GM12801 (cell line): ENCODE data around the gene ATXN7L2.

Source experiments
- TF ChIP-seq, protein P1 (sequence below): IDR thresholded peaks from one replicate; pipeline ENCODE4 v1.5.1; 2011; ENCODE audit warnings: control low read depth; ENCODE audit not compliant: insufficient read length; ENCODE audit errors: extremely low read depth

Gene ATXN7L2

DNA sequence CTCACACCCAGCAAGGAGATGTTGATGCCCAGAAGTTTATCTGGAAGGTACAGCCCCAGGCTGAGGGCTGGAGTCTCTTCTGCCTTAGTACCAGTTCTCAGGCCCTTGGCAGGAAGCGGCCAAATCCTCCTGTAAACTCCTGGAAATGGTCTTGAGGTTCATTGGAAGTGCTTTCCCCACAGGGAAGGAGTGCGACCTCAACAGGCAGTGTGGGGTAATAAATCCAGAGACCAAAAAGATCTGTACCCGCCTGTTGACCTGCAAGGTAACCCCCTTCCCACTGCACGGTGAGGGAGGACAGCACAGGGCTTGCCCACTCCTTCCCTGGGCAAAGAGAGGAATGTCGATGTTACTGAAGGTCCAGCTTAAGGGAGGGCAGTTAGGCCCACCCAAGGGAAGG is 4.5 kb downstream of the ATXN7L2 start:
- TF ChIP-seq, protein P1, sequence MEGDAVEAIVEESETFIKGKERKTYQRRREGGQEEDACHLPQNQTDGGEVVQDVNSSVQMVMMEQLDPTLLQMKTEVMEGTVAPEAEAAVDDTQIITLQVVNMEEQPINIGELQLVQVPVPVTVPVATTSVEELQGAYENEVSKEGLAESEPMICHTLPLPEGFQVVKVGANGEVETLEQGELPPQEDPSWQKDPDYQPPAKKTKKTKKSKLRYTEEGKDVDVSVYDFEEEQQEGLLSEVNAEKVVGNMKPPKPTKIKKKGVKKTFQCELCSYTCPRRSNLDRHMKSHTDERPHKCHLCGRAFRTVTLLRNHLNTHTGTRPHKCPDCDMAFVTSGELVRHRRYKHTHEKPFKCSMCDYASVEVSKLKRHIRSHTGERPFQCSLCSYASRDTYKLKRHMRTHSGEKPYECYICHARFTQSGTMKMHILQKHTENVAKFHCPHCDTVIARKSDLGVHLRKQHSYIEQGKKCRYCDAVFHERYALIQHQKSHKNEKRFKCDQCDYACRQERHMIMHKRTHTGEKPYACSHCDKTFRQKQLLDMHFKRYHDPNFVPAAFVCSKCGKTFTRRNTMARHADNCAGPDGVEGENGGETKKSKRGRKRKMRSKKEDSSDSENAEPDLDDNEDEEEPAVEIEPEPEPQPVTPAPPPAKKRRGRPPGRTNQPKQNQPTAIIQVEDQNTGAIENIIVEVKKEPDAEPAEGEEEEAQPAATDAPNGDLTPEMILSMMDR = no peak

DNA sequence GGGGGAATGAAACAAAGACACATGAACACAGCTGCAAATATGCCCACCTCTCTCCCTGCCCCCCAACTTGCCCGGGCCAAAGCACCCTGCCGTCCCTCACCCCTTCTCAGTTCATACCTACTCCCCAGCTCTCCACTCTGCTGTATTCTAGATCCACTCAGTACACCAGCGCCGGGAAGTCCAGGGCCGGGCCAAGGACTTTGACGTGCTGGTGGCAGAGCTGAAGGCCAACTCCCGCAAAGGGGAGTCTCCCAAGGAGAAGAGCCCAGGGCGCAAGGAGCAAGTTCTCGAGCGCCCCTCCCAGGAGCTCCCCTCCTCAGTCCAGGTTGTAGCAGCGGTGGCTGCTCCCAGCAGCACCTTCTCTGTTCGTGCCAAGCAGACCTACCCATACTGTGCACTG is 5.0 kb downstream of the ATXN7L2 start:
- TF ChIP-seq, protein P1 = no peak

DNA sequence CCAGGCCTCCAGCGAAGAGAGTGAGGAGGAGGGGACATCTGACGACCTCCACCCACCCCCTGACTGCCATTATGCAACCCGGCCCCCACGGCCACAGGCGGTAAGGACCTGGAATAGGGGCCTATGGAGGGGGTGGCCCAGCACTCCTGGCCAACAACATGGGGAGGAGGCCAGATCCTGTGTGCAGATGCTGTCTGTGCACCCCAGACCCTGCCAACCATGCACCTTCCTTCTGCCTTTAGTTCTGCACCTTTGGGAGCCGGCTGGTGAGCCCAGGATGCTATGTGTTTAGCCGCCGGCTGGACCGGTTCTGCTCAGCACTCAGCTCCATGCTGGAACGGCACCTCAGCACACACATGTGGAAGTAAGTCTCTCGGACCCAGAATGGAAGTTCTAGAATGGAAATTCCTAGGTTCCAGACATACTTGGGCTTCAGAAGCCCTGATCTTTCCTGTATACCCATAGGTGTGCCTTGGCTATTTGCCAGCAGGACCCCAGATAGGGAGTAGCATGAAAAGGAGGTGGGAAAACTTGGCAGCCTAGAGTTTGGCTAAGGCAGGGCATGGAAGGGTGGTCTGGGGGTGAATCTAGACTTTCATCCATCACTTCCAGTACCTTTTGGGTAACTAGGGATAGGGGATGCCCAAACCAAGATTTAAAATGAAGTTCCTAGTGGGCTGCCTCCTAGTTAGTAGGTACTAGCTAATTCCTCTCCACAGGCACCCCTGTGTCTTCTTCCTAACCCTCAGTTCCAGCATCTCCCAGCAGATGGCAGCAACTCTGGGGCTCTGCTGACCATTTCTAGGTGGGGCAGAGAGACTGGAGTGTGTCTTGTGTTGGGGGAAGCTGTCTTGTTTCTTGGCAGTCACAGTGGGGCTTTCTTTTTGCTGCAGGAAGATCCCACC is 6.6 kb downstream of the ATXN7L2 start:
- TF ChIP-seq, protein P1 = no peak

DNA sequence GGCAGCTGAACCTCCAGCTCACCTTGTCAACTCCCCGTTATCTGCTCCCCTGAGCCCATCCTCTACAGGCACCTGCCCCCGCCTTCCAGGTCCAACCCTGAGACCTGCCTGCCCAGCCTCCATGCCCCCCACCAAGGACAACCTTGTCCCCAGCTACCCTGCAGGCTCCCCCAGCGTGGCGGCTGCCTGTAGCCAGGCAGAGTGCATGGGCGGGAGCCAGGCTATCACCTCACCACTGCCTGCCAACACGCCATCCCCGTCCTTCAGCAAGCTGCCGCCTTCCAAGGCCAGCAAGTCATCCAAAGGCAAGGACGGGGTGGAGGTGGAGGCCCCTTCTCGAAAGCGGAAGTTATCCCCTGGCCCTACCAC is 7.2 kb downstream of the ATXN7L2 start:
- TF ChIP-seq, protein P1 = no peak

DNA sequence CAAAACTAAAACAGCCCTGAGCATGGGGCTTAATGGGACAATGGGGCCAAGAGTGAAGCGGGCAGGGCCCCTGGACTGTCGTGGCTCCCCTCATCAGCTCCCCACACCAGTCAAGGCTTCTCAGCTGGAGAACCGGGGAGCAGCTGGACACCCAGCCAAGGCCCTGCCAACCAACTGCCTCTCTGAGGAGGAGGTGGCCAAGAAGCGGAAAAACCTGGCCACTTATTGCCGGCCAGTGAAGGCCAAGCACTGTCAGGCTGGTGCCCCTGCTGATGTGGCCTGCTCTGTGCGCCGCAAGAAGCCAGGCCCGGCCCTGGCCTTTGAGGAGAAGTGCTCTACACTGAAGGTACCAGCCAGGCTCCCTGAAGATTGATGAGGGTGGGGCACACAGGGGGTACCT is 7.7 kb downstream of the ATXN7L2 start:
- TF ChIP-seq, protein P1 = no peak

DNA sequence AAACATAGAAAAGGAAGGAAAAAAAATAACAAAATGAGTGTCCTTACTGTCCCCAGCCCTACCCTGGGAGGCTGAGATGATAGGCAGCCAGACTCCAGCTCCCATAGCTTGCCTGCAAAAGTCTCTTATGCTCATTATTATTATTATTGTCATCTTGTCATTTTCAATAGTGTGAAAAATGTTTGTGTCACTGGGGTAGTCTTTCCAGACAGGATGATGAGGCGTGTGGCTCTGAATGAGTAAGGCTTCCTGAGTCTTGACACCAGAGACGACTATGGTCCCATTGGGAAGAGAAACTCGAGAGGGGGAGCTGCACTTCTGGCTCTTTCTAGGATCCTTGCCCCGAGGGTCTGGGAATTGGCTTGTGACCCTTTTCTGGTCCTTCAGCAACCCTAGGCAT is 9.1 kb downstream of the ATXN7L2 start:
- TF ChIP-seq, protein P1 = no peak

DNA sequence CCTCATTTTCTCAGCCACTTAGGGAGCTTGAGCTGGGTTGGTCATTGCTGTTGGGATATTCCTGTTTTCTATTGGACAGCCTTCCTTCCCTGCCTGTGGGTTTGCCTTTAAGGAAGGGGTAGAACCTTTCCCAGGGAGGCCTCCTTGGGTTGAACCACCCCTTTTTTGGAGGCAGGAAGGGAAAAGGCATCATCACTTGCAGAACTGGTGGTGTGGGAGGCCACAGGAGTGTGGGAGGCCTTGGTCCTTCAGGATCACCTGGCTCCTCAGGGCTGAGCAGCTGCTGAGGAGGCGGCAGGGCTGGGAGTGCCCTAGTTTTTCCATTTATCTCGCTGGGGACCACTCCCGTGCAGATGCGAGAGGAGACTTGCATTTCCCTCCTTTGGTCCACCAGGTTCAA is 9.5 kb downstream of the ATXN7L2 start:
- TF ChIP-seq, protein P1 = no peak
